WI38 (cell line): ENCODE data around the gene ARHGAP27.

Experiments
- H3K4me3 ChIP-seq: 2 replicates; pipeline ENCODE4 v1.5.1; 2011; ENCODE audit warnings: low read depth, mild to moderate bottlenecking, control low read depth, low read length
- TF ChIP-seq, protein P1 (sequence below): IDR thresholded peaks from 2 replicates; pipeline ENCODE4 v1.5.1; 2012; ENCODE audit warnings: low read depth, mild to moderate bottlenecking, control low read depth, low read length

The ARHGAP27 gene

DNA sequence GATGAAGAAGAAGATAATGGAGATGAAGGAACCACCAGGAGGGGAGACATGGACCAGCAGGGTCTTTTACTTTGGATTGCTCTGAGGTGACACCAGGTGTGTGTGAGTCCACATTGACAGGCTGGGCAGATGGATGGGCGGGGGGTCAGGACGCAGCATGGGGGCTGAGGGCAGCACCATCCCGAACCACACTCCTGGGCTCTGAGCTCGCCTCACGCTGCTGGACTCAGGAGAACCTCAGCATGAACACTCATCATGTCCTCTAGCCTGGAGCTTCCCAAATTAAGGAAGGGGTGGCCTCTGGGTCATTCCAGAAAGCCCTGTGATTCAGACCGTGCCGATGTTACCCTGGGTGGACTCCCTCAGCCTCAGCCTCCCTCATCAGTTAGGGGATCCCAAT lies 65.5 kb downstream of the ARHGAP27 start:
- TF ChIP-seq, protein P1, sequence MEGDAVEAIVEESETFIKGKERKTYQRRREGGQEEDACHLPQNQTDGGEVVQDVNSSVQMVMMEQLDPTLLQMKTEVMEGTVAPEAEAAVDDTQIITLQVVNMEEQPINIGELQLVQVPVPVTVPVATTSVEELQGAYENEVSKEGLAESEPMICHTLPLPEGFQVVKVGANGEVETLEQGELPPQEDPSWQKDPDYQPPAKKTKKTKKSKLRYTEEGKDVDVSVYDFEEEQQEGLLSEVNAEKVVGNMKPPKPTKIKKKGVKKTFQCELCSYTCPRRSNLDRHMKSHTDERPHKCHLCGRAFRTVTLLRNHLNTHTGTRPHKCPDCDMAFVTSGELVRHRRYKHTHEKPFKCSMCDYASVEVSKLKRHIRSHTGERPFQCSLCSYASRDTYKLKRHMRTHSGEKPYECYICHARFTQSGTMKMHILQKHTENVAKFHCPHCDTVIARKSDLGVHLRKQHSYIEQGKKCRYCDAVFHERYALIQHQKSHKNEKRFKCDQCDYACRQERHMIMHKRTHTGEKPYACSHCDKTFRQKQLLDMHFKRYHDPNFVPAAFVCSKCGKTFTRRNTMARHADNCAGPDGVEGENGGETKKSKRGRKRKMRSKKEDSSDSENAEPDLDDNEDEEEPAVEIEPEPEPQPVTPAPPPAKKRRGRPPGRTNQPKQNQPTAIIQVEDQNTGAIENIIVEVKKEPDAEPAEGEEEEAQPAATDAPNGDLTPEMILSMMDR = no peak

DNA sequence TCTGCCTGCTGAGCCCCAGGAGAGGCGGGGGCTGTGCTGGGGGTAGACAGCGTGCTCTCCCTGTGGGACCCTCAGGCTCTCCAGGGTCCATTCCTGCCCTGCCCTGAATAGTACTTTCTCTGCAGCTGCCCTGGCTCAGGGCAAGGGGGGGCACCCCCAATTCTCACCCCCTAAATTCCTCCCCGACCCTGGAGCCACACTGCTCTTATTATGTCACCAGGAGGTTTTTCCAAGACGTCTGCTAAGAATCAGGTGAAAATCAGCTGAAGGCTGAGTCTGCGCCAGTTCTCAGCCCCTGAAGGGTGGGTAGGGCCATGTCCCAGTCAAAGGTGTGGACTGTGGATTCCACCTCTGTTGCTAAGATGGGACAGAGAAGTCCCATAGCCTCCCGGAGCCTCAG lies 66.0 kb downstream of the ARHGAP27 start:
- TF ChIP-seq, protein P1 = no peak
- H3K4me3 ChIP-seq = no peak overlapping the region

More for the DNA sequence above, 65.5 kb downstream of the ARHGAP27 start:
- no peak overlapping the region for H3K4me3 ChIP-seq

DNA sequence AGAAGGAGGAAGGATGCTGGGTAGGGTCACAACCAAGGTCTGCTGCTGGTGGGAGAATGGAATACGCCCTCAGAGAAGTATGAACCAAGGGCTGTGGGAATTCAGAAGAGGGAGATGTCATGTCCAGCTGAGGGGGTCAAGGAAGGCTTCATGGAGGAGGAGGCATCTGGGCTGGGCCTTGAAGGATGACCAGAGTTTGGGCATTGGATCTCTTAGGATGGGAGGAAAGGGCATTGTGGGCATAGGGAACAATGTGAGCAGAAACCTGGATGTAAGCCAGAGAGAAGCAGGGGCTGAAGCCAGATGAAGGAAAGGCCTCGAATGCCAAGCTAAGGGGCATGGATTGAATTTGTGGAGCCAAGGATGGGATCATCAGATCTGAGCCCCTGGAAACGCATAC lies 66.6 kb downstream of the ARHGAP27 start:
- TF ChIP-seq, protein P1 = no peak
- H3K4me3 ChIP-seq = no peak overlapping the region

DNA sequence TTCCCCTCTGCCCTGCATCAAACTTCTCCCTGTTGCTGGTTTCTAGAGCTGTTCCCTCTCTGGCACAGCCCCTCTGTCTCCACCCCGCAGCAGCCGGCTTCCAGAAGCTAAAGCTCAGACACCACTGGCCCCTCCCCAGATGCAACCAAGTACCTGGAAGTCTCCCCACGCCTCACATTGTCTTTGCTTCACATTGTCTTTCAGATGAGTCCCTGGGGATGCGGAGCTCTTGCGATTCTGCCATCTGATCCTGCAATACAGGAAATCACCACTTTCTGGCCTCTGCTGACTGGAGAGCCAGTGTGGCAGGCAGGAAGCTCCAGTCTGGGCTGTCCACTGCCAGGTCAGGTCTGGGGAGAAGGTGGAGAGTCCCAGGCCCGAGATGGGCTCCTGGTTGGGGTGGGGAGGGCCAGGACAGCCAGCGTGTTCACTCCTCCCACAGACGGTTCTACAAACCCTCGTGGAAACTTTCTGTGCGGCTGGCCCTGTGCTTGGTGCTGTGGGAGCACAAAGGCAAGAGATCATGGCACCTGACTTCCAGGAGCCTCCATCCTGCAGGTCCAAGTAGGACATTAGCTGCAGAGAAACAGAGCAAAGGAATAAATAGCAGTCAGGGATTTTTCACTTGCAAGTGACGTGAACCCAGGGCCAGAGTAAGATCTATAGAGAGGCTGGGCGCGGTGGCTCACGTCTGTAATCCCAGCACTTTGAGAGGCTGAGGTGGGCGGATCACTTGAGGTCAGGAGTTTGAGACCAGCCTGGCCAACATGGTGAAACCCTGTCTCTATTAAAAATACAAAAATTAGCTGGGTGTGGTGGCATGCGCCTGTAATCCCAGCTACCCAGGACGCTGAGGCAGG lies 67.9 kb downstream of the ARHGAP27 start:
- TF ChIP-seq, protein P1 = no peak
- no peak overlapping the region for H3K4me3 ChIP-seq

DNA sequence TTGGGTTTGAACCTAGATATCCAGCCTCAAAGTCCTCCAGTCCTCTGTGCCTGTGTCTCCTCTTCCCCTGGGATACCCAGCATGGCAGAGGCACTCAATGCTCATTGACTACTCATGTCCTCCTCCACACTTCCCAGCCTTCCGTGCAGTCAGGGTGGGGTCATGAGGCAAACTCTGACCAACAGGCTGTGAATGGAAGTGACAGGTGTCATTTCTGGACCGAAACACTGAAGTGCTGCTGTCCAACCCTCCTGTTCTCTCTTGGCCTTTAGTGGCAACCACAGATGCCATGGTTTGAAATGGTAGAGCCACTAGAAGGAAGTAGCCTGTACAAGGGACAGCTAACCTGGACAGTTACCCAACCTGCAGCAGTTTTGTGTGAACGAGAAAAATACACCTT lies 69.2 kb downstream of the ARHGAP27 start:
- TF ChIP-seq, protein P1 = no peak
- no peak overlapping the region for H3K4me3 ChIP-seq

DNA sequence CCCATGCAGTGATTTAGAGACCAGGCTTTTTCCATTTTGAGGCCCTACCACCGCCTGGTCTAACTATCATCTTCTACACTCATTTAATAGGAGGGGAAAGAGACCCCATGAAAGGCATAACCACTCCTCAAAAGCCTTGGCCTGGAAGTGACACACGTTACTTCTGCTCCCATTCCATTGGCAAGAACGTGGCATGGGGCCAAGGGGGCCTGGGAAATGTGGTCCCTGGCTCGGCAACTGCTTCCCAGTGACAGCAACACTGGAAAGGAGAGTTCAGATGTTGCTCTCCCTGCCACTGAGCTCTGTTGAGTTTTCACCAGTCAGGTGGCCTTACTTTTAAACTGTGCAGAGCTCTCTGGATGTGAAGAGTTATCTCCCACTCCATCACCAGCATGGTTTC lies 70.7 kb downstream of the ARHGAP27 start:
- TF ChIP-seq, protein P1 = no peak
- no peak overlapping the region for H3K4me3 ChIP-seq

DNA sequence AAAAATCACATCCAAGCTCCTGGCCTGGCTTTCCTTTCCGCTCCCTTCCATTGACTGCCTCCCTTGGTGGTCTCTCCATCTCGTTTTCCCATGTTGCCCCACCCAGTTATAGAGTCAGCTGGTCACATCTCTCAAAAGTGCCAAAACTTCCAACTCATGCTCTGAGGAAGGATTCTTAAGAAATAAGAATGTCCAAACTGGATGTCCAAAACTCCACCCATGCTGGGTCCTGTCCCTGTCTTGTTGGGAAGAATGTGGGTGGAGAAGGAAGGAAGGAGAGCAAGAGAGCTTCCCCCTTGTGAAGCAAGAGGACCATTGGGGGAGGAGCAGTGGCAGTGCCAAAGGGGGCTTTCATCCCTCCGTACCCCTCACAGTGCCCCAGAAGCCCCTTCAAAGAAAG lies 71.2 kb downstream of the ARHGAP27 start:
- TF ChIP-seq, protein P1 = no peak
- H3K4me3 ChIP-seq = no peak overlapping the region
